Loucy (cell line): ENCODE measurements around the gene ELMO3.

ENCODE experiments used
- EZH2phosphoT487 ChIP-seq: fragments of 200-600 bp; IDR thresholded peaks from 2 replicates; pipeline ENCODE4 v1.6.1; 2018; ENCODE audit warnings: antibody characterized with exemption, mild to moderate bottlenecking, moderate library complexity, borderline replicate concordance
- TF ChIP-seq, protein P1 (sequence below): fragments of 200-600 bp; sonication (generic); conservative IDR thresholded peaks from 2 replicates; pipeline ENCODE4 v1.5.1; 2014; ENCODE audit warnings: mild to moderate bottlenecking, antibody characterized with exemption, low read length

- TF ChIP-seq, protein P1, sequence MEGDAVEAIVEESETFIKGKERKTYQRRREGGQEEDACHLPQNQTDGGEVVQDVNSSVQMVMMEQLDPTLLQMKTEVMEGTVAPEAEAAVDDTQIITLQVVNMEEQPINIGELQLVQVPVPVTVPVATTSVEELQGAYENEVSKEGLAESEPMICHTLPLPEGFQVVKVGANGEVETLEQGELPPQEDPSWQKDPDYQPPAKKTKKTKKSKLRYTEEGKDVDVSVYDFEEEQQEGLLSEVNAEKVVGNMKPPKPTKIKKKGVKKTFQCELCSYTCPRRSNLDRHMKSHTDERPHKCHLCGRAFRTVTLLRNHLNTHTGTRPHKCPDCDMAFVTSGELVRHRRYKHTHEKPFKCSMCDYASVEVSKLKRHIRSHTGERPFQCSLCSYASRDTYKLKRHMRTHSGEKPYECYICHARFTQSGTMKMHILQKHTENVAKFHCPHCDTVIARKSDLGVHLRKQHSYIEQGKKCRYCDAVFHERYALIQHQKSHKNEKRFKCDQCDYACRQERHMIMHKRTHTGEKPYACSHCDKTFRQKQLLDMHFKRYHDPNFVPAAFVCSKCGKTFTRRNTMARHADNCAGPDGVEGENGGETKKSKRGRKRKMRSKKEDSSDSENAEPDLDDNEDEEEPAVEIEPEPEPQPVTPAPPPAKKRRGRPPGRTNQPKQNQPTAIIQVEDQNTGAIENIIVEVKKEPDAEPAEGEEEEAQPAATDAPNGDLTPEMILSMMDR, result peak; percentile 39; the same call in 1 of the 2 replicates
- no peak for TF ChIP-seq EZH2phosphoT487
These were observed 19.4 kb upstream of the ELMO3 start for GRCh38 chr16:67179421-67180080.
